ENCODE results near the gene STK16.

STK16 gene

GRCh38 chr2:219214786-219215185 lies 30.5 kb upstream of the STK16 start:
- in situ Hi-C loops (cut with MboI; ENCODE audit: low sequenced_read_pairs, unreplicated experiment), result no loop called here
- no peak for DNase-seq (ENCODE audit: low spot score)
- TF ChIP-seq CTCF (IDR thresholded peaks at IDR 0.05; ENCODE audit: borderline replicate concordance, control extremely low read depth, extremely low read depth, insufficient read depth, missing control alignments), result no peak

GRCh38 chr2:219215871-219216534 lies 29.3 kb upstream of the STK16 start:
- in situ Hi-C loops (cut with MboI; ENCODE audit: low sequenced_read_pairs, unreplicated experiment), result no loop called here
- DNase-seq (ENCODE audit: low spot score), result no peak
- TF ChIP-seq CTCF (IDR thresholded peaks at IDR 0.05; ENCODE audit: borderline replicate concordance, control extremely low read depth, extremely low read depth, insufficient read depth, missing control alignments), result no peak

GRCh38 chr2:219216535-219216915 lies 28.8 kb upstream of the STK16 start:
- no peak for TF ChIP-seq CTCF (IDR thresholded peaks at IDR 0.05; ENCODE audit: borderline replicate concordance, control extremely low read depth, extremely low read depth, insufficient read depth, missing control alignments)
- in situ Hi-C loops (cut with MboI; ENCODE audit: low sequenced_read_pairs, unreplicated experiment), result no loop called here
- DNase-seq (ENCODE audit: low spot score), result no peak

- no peak for TF ChIP-seq CTCF (IDR thresholded peaks at IDR 0.05; ENCODE audit: borderline replicate concordance, control extremely low read depth, extremely low read depth, insufficient read depth, missing control alignments)
- in situ Hi-C loops (cut with MboI; ENCODE audit: low sequenced_read_pairs, unreplicated experiment), result no loop called here
- peak; percentile 71 for DNase-seq (ENCODE audit: low spot score)
Observed at GRCh38 chr2:219218217-219218731, 27.0 kb upstream of the STK16 start.

- in situ Hi-C loops (cut with MboI; ENCODE audit: low sequenced_read_pairs, unreplicated experiment), result no loop called here
- DNase-seq (ENCODE audit: low spot score), result peak; percentile 96
- no peak for TF ChIP-seq CTCF (IDR thresholded peaks at IDR 0.05; ENCODE audit: borderline replicate concordance, control extremely low read depth, extremely low read depth, insufficient read depth, missing control alignments)
Observed at GRCh38 chr2:219218732-219219701, 26.3 kb upstream of the STK16 start, which contains the start of gene ABCB6. ABCB6 (minus strand) TSS chr2:219218958; CDS start chr2:219218673, 285 bp downstream.

- no peak for TF ChIP-seq CTCF (IDR thresholded peaks at IDR 0.05; ENCODE audit: borderline replicate concordance, control extremely low read depth, extremely low read depth, insufficient read depth, missing control alignments)
- in situ Hi-C loops (cut with MboI; ENCODE audit: low sequenced_read_pairs, unreplicated experiment), result no loop called here
- no peak for DNase-seq (ENCODE audit: low spot score)
Observed at GRCh38 chr2:219219784-219220532, 25.3 kb upstream of the STK16 start.
